T-helper 9 cell (primary cell): Measurements from ENCODE around the gene GNA12.
"Not testable (repeated sequence)": the region's sequence is repeated elsewhere in the genome, so short reads cannot be mapped to it uniquely, and the experiment has no call there.

Experiments used
- DNase-seq: peaks from one replicate; pipeline ENCODE4 v3.0.0-alpha.2; 2020

The GNA12 gene

DNA sequence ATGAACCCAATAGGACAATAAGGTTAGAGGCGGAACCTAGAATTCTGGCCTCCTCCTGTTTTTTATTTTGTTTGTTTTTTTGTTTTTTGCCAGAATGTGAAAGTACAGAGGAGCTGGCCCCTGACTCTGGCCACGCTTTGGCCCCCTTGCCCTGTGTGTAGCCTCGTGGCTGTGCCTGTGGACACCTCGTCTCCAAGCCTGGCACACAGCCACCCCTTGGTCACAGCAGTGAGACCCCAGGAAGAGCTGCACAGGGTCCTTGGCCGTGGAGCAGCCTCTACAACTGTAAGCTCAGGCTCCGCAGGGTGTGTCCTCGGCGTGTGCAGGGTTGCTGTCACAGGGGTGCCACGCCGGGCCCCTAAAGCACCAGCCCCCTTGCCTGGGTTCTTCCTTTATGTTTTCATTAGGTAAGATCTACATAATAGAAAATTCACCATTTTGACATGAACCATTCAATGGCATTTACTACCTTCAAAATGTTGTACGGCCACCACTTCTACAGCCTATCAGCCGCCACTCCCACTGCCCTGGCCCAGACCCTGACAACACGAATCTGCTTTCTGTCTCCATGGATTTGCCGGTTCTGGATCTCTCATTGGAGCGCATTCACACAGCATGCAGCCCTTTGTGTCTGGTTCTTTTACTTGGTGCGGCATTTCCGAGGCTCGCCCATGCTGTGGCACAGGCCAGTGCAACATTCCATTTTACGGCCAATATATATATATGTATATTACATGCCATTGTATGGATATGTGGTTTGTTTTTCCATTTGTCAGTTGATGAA is 105.2 kb downstream of the GNA12 start:
- DNase-seq: no peak

GRCh38 chr7:2737771-2738540 is 106.2 kb downstream of the GNA12 start:
- no peak for DNase-seq

DNA sequence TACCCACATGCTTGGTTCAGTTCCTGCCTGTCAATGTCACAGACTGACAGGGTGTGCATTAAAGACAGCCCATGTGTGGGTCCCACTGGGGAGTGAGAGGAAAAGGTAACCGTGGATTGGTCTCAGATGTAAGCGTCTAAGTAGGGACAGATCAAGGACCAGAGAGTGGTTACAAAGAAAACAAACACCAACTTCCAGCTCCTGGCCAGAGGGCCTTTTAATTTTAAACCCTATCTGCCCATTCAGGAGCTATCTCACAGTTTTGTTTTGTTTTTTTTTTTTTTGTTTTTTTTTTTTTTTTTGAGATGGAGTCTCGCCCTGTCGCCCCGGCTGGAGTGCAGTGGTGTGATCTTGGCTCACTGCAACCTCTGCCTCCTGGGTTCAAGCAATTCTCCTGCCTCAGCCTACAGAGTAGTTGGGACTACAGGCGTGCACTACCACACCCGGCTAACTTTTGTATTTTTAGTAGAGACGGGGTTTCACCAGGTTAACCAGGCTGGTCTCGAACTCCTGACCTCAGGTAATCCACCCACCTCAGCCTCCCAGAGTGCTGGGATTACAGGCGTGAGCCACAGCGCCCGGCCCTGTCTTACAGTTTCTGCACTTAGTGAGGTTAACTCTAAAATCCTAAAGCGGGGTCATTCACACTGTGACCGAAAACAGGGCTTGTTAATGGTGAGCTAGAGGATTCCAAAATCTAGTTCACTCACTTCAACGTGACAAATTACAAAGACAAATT is 106.9 kb downstream of the GNA12 start:
- DNase-seq: not testable (repeated sequence)

- no peak for DNase-seq
These were observed 107.6 kb downstream of the GNA12 start for GRCh38 chr7:2736411-2736914.

- no peak for DNase-seq
These were observed 108.4 kb downstream of the GNA12 start for GRCh38 chr7:2735744-2736143.

- DNase-seq: no peak
These were observed 109.1 kb downstream of the GNA12 start for GRCh38 chr7:2734751-2735571.

DNA sequence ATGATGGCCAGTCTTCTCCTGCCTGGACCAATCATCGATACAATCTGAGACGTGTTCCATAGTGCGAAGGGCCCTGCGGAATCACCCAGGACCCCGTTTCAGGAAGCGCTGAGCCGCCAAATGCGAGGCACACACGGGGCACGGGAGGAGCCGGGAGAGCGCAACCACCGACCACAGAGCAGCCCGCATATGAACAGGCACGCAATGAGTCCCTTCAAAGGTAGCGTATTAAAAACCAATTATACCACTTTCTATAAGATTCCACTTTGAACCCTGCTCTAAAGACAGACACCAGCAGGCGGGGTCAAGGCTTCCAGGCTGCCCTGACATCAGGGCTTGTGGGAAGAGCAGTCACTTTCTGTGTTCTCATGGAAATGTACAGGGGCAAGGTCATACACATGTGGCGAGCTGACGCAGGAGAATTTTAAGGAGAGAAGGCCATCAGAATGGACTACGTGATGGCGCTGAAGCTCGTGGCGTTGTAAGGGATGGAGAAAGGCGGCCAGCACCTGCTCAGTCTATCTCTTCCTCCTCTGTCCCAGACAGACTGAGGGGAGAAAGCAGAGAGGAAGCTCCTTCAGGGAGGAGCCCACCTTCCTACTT is 109.9 kb downstream of the GNA12 start:
- no peak for DNase-seq

GRCh38 chr7:2732959-2733584 is 111.0 kb downstream of the GNA12 start:
- no peak for DNase-seq

- DNase-seq: no peak
These were observed 111.7 kb downstream of the GNA12 start for GRCh38 chr7:2732388-2732787.

GRCh38 chr7:2730846-2731770 is 113.0 kb downstream of the GNA12 start:
- no peak for DNase-seq

- DNase-seq: no peak
These were observed 114.0 kb downstream of the GNA12 start for GRCh38 chr7:2729893-2730716.

- no peak for DNase-seq
These were observed 114.8 kb downstream of the GNA12 start for GRCh38 chr7:2729031-2729892.

DNA sequence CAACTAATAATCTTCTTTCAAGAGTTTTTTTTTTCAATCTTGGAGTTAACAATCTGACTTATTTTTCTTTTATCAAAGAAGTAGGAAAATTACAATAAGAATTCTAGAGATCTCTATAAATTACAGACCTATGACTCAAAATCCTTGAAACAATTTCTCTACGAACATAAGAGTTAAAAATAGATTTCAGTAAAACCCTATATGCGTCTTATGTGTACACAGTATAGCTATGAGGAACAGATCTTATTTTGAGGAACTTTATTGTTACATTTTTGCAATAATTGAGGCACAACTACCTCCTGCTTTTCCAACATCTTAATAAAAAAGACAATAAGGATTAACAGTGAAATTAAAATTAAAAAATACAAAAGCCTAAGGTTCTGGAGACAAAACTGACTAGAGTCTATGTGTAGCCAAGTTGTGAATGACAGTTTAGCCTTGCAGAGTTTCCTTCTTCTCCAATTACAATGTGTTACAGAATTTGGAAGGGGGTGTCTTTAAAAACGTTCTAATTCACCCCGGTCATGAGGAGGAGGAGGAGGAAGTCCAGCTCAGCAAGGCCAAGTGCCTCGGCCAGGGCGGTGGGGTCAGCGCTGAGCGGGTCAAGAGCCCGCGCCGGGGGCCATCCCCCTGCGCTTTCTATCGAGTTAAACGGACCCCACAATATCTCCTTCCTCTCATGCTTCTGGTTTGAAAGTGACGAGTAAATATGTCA is 115.6 kb downstream of the GNA12 start:
- no peak for DNase-seq

- not testable (repeated sequence) for DNase-seq
These were observed 116.9 kb downstream of the GNA12 start for GRCh38 chr7:2727206-2727605.

GRCh38 chr7:2726316-2727018 is 117.6 kb downstream of the GNA12 start:
- no peak for DNase-seq

GRCh38 chr7:2725178-2726105 is 118.7 kb downstream of the GNA12 start:
- no peak for DNase-seq
